DMS79 treated with DMSO at 0.1 percent for 48 hours (cell line): Measurements from ENCODE around the gene MAEA.
"Not testable (repeated sequence)": the region's sequence is repeated elsewhere in the genome, so short reads cannot be mapped to it uniquely, and the experiment has no call there.

Source experiments
- DNase-seq: peaks from one replicate; lab custom pipeline; 2025; lab: John Stamatoyannopoulos, UW

The MAEA gene

DNA sequence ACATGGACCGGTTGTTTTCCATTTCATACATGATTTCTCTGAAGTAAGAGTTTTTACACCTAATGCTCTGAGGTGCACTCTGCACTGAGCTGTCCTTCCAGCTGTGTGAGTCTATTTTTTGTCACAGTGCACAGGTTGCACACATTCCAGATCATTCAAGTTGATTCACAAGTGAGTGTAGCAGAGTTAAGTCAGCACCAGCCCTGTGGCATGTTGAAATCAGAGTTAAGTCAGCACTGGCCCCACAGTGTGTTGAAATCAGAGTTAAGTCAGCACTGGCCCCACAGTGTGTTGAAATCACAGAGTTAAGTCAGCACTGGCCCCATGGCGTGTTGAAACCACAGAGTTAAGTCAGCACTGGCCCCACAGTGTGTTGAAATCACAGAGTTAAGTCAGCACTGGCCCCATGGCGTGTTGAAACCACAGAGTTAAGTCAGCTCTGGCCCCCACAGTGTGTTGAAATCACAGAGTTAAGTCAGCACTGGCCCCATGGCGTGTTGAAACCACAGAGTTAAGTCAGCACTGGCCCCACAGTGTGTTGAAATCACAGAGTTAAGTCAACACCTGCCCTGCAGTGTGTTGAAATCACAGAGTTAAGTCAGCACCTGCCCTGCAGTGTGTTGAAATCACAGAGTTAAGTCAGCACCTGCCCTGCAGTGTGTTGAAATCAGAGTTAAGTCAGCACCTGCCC is 45.6 kb downstream of the MAEA start:
- not testable (repeated sequence) for DNase-seq

DNA sequence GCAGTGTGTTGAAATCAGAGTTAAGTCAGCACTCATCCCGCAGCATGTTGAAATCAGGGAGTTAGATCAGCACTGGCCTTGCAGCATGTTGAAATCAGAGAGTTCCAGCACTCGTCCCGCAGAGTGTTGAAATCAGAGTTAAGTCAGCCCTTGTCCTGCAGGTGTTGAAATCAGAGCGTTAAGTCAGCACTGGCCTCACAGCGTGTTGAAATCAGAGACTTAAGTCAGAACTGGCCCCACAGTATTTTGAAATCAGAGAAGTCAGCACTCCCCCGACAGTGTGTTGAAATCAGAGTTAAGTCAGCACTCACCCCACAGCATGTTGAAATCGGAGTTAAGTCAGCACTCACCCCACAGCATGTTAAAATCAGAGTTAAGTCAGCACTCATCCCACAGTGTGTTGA is 46.4 kb downstream of the MAEA start:
- DNase-seq = no peak

DNA sequence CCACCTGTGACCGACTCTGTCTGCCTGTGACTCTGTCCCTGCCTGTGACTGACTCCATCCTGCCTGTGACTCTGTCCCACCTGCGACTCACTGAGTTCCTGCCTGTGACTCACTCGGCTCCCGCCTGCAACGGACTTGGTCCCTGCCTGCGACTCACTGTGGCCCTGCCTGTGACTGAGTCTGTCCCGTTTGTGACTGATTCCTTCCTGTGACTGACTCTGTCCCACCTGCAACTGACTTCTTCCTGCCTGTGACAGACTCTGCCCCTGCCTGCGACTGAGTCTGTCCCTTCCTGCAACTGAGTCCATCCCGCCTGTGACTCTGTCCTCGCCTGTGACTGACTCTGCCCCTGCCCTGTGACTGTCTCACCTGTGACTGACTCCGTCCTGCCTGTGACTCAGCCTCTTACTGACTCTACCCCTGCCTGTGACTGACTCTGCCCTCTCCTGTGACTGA is 47.7 kb downstream of the MAEA start:
- DNase-seq = no peak

DNA sequence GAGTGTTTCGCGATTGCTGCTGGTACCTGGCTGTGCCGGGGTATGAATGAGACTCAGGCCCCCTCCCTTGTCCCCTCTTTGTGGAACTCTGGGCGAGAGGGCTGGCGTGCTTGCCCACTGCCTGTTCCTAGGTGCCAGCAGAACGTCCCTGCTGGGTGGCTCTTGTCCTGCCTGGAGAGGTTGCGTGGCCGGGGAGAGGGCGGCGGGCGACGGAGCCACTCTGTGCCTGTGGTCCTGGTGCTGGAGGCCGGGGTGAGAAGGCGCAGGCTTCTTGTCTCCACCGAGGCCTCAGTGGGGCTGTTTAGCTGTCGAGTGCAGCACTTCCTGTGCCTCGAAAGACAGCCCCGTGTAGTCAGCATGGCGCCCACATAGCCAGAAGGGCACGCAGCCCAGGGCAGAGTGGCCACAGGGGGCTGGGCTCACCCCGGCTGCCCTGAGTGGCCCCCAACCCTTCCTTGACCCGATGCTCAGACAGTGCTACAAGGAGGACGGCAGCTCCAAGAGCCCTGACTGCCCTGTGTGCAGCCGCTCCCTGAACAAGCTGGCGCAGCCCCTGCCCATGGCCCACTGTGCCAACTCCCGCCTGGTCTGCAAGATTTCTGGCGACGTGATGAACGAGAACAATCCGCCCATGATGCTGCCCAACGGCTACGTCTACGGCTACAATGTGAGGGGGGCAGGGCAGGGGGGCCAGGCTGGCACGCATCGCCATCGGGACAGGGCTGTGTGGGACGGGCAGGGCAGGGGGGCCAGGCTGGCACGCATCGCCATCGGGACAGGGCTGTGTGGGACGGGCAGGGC is 48.5 kb downstream of the MAEA start:
- DNase-seq = no peak

DNA sequence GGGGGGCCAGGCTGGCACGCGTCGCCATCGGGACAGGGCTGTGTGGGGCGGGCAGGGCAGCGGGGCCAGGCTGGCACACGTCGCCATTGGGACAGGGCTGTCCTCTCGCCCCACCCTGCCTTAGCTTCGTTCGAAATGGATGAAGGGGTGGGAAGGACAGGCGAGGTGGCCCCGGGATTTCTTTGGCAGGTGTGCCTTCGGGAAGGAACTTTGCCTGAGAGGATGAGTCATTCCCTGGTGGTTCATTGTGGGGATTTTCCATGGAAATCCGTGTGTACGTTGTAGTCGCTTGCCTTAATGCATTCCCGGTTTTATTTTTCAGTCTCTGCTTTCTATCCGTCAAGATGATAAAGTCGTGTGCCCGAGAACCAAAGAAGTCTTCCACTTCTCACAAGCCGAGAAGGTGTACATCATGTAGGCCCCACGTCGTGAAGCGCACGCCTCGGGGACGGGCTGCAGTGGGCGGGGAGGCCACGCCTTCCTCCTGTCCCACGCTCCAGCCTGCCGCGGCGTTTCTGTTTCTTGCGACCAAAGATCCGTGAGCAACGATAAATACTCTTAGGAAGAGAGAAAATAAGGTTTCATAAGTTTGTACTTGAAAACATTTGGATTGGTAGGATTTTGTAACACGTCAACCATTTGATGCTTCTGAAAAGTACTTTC is 49.2 kb downstream of the MAEA start:
- no peak for DNase-seq

GRCh38 chr4:1339489-1339888 is 49.8 kb downstream of the MAEA start:
- no peak for DNase-seq

- no peak for DNase-seq
Observed at GRCh38 chr4:1340181-1340747, 50.6 kb downstream of the MAEA start.

GRCh38 chr4:1340861-1341260 is 51.2 kb downstream of the MAEA start:
- no peak for DNase-seq

- no peak for DNase-seq
Observed at GRCh38 chr4:1342003-1342402, 52.3 kb downstream of the MAEA start.

DNA sequence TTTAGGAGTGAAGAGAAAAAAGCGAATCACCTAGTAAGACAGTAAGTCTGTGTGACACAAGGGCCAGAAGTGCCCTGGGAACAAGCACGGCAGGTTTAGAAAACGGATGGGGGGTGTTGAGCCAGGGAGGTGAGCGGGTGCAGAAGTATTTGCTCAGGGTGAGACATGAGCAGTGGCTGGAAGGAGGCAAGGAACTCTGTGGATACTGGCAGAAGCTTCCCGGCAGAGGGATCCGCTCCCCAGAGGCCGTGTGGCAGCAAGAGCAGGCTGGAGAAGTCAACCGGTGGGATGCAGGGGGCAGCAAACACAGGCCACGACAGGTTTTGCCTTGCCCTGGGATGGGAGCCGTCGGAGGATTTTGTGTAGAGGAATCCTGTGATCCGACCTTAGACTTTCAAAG is 55.0 kb downstream of the MAEA start:
- DNase-seq = no peak

GRCh38 chr4:1345903-1346780 is 56.5 kb downstream of the MAEA start:
- DNase-seq = peak; percentile 4

GRCh38 chr4:1346781-1347409 is 57.2 kb downstream of the MAEA start, which contains the start of gene UVSSA:
TSS of gene UVSSA (plus strand) at chr4:1347208. CDS start at chr4:1348092, 884 bp downstream.
- peak; percentile 84 for DNase-seq

- DNase-seq = no peak
Observed at GRCh38 chr4:1347410-1347864, 57.7 kb downstream of the MAEA start.

- DNase-seq = no peak
Observed at GRCh38 chr4:1348014-1348513, 58.4 kb downstream of the MAEA start.

GRCh38 chr4:1348746-1349145 is 59.1 kb downstream of the MAEA start:
- no peak for DNase-seq

DNA sequence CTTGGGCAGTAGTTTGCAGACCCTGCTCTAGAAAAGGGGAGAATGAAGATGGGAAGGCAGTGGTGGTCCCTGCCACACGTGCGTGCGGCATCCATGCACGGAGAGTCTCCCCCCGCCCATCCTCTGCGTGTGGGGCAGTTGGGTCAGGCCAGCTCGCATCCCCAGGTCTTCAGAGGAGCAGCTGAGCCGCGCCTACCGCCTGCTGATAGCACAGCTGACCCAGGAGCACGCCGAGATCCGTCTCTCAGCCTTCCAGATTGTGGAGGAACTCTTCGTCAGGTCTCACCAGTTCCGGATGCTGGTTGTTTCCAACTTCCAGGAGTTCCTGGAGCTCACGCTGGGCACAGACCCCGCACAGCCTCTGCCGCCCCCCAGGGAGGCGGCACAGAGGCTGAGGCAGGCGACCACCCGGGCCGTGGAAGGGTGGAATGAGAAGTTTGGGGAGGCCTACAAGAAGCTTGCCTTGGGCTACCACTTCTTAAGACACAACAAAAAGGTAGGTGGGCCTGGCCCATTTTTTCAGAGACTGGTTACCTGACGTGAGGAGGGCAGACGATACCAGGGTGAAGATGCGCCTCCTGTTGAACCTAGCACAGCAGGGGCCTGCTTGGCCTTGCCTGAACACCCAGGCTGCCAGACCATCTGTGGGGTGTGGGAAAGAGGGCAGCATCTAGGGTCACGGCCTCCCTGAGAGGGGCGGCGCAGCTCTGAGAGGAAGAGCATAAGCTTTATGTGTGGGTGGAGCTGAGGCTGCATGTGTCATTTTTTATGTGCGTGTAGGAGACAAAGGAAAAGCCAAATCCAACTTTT is 59.9 kb downstream of the MAEA start:
- no peak for DNase-seq

DNA sequence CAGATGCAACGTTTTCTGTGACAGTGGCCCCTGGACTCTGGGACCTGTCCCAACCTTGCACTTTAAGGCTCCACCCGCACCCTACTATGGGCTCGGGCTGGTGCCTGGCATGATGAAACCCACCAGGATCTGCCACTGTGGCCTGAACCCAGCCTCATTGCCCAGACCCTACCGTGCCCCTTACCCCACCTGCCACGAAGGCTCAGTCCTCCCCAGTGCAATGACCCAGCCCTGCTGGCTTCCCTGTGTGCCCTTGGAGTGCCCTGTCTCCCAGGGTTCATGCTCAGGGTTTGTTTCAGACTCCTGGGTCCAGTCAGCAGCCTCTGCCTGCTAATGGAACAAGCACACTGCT is 60.5 kb downstream of the MAEA start:
- DNase-seq = no peak

GRCh38 chr4:1351854-1352566 is 62.3 kb downstream of the MAEA start:
- peak; percentile 20 for DNase-seq

- DNase-seq = no peak
Observed at GRCh38 chr4:1352567-1352900, 62.8 kb downstream of the MAEA start.
